Activated effector memory CD4-positive, alpha-beta T cell treated with anti-CD3 and anti-CD28 coated beads, Interleukin-2, amount 50 U/mL, for 16 hours (primary cell): Measurements from ENCODE around the gene TMEM121.
A peak's percentile ranks its signal among the peaks of the same experiment; 100 is the strongest.

Experiments
- DNase-seq: peaks from one replicate; pipeline ENCODE4 v3.0.0-alpha.2; 2020

The TMEM121 gene

GRCh38 chr14:105498430-105499255 is 27.7 kb upstream of the TMEM121 start:
- DNase-seq = no peak

- no peak for DNase-seq
Measured at GRCh38 chr14:105499256-105500035, 26.9 kb upstream of the TMEM121 start.

GRCh38 chr14:105500036-105500725 is 26.2 kb upstream of the TMEM121 start:
- no peak for DNase-seq

- no peak for DNase-seq
Measured at GRCh38 chr14:105500726-105501101, 25.7 kb upstream of the TMEM121 start.

- no peak for DNase-seq
Measured at GRCh38 chr14:105501504-105502291, 24.7 kb upstream of the TMEM121 start.

- no peak for DNase-seq
Measured at GRCh38 chr14:105502446-105503295, 23.7 kb upstream of the TMEM121 start.

GRCh38 chr14:105503296-105503640 is 23.1 kb upstream of the TMEM121 start:
- DNase-seq = no peak

- DNase-seq = no peak
Measured at GRCh38 chr14:105503935-105504692, 22.3 kb upstream of the TMEM121 start.

GRCh38 chr14:105505101-105505500 is 21.3 kb upstream of the TMEM121 start:
- DNase-seq = no peak

- no peak for DNase-seq
Measured at GRCh38 chr14:105507247-105507646, 19.1 kb upstream of the TMEM121 start.

- DNase-seq = no peak
Measured at GRCh38 chr14:105508069-105508468, 18.3 kb upstream of the TMEM121 start.

- no peak for DNase-seq
Measured at GRCh38 chr14:105508601-105509000, 17.8 kb upstream of the TMEM121 start.

- no peak for DNase-seq
Measured at GRCh38 chr14:105517096-105517495, 9.3 kb upstream of the TMEM121 start.

GRCh38 chr14:105519946-105520698 is 6.3 kb upstream of the TMEM121 start:
- DNase-seq = no peak

GRCh38 chr14:105525326-105525725 is 1.1 kb upstream of the TMEM121 start:
- no peak for DNase-seq

GRCh38 chr14:105526776-105527380 is 495 bp downstream of the TMEM121 start:
- DNase-seq = no peak

GRCh38 chr14:105527381-105527825 is 1.0 kb downstream of the TMEM121 start:
- no peak for DNase-seq

- DNase-seq = peak; percentile 92
Measured at GRCh38 chr14:105527826-105528585, 1.6 kb downstream of the TMEM121 start.
